T-helper 2 cell (primary cell): ENCODE results near the gene NSD2.

Experiments
- DNase-seq, 5 experiments: peaks; one replicate each; pipeline versions ENCODE4 v3.0.0 to v3.0.0-alpha.2; 2012 to 2022

Gene NSD2

DNA sequence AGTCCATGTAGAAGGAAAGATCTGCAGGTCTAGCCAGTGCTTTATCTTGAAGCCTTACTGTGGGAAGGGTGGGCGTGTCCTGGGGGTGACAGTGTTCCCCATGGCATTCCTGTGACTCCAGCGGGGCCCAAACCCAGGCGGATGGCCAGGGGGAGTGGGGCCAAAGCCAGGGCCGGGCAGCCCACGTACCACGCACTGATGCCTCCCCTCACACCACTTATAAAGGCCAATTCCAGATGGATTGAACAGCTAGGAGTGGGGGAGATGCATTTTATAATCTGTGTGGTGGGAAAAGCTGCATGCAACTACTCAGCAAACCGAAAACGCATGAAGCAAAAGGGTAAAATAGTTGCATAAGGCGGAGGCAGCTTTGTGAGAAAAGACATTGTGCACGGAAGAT is 101.2 kb downstream of the NSD2 start:
- DNase-seq: no peak

DNA sequence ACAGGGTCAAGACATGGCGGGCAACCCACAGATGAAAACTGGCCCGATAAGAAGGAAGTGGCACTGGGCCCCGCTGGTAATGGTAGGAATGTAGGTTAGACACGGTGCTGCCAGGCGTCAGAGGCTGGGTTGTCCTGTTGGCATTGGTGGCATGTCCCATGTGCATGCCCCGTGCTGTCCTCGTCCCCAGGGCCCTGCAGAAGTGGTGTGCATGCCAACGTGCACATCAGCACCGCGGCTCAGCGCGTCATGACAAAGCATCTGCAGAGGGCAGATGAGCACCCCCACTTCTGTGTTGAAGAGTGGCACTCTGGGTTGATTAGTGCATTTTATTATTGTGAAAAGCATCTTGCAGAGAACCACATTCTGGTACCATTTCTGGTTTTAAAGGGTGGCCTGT is 102.0 kb downstream of the NSD2 start:
- no peak for DNase-seq

DNA sequence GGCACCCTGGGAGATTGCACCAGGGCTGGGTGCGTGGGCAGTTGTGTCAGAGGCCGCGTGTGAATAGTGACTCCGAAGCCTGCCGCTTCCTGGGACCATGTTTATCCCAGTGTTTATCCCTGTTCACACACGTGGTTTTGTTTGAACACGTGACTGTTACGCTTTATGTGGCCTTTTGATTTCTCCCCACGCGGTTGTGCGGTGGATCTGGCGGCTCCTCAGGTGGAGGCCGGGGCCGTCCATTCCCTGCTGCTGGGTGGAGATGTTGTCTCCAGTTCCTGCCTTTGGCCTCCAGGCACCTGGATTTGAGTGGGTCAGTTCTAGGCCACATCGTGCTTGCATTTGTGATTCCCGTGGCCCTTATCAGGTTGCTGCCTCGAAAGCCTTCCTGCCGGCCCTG is 102.5 kb downstream of the NSD2 start:
- no peak for DNase-seq

DNA sequence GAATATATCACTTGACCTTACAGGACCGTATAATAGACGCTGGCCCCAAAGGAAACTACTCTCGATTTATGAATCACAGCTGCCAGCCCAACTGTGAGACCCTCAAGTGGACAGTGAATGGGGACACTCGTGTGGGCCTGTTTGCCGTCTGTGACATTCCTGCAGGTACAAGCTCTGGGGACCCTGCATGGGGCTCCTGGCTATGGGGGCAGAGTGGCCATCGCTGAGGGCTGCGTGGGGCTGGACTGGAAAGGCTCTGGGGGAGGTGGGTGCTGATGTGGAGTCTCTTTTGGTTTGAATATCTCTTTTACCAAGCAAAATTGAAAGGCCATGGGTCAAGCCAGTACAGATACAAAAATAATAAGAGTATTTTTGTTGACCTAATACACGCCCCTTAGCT is 103.6 kb downstream of the NSD2 start:
- no peak for DNase-seq

DNA sequence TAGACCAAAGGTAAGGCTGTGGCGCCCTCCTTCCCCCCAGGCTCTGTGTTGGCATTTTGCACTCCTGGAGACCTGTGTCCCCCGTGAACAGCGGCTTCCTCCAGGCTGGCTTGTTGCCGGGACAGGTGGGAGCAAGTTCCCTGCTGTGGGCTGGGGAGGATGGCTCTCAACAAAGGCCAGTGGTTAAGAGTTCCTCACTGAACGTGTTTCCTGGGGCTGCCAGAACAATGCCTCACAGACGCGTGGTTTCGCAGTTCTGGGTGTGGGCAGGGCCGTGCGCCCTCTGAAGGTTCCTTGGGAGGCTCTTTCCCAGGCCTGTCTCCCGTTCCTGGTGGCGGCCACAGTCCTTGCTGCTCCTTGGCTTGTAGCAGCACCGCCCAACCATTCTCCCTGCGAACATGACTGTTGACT is 104.2 kb downstream of the NSD2 start:
- no peak for DNase-seq

DNA sequence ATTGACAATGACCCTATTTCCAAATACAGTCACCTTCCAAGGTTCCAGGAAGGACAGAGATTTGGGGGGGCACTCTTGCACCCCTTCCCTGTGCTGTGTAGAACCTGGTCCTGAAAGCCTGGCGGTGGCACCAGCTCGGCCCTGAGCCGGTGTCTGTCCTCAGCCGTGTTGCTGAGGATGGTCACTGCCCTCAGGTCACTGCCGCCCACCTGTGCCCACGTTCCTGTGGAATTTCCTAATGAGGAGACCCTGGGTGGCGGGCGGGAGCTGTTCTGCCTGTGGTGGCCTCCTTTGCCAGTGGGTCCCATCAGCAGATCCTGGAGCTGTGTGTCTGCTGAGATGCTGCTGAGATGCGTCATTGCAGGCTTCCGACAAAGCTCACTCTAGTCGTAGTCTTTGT is 104.7 kb downstream of the NSD2 start:
- no peak for DNase-seq

DNA sequence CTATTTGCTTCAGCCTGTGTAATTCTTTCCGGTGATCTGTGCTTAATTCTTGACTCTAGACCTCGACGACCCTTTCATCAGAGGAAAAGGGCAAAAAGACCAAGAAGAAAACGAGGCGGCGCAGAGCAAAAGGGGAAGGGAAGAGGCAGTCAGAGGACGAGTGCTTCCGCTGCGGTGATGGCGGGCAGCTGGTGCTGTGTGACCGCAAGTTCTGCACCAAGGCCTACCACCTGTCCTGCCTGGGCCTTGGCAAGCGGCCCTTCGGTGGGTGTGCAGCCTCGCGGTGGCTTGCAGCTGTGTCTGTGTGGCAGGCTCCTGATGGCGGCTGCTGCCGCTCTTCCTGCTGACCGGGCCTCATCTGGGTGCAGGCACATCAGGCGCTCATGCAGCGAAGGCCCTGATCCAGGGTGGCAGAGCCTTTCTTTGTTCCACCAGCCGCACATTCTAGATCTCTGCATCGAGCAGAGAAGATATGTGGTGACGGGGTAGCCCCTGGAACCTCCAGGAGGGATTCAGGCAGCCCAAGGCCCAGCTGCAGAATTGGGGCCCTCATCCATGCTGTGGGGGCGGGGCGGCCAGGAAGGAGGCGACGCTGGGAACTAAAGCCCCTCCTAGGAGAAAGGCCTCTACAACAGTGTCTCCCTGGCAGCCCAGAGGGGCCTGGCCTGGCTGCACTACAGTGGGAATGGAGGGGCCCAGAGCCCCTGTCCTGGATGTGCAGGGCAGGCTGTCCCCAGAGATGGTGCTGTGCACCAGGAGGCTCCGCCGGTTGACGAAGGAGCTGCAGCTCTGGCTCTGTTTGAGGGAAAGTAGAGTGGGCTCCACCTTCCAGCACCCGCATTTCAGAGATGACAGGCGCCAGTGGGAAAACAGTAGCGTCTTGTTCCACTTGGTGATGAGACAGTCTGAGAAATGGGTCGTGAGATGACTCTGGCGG is 105.5 kb downstream of the NSD2 start:
- DNase-seq: no peak

DNA sequence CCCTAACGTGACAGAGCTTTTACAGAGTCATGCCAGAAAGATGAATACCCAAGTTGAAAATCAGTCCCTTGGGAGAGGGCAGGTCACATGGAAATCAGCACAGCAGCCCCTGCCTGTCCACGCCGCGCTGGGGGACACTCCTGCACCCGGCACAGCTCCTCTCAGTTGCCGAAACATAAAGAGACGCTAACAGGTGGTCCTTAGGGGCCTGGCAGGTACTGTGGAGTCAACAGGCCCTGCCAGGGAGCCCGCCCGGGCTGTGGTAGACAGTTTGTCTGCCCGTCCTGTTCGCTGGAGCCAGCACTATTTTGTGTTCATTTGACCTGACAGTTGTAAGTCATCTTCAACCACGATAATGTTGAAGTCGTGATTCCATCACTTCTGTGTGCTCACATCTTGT is 107.0 kb downstream of the NSD2 start:
- DNase-seq: no peak

DNA sequence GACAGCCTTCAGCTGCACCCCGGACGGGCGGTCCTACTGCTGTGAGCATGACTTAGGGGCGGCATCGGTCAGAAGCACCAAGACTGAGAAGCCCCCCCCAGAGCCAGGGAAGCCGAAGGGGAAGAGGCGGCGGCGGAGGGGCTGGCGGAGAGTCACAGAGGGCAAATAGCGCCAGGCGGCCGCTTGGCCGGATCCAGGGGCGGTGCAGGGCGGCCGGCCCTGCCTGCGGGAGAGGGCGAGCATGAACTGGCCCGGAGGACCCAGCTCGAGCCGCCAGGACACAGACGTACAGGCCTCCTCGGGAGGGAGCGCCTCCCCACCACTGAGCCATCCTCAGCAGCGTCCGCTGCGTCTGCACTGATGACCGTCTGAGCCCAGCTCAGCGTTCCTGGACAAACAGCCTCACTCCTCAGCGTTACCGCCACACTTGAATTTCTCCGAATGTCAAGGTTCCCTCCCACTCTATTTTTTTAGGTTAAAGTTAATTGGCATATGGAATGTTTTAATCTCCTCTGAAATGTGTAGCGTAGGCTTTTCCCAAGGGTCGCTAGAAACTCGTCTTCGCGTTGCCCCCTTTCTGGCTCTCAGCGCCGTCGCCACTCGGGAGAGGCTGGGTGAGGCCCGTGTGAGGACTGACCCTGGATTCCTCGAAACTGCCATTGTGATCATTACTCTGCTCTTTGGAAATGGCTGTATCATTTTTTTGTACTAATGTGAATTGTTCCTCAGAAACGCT is 107.7 kb downstream of the NSD2 start:
- DNase-seq: no peak

DNA sequence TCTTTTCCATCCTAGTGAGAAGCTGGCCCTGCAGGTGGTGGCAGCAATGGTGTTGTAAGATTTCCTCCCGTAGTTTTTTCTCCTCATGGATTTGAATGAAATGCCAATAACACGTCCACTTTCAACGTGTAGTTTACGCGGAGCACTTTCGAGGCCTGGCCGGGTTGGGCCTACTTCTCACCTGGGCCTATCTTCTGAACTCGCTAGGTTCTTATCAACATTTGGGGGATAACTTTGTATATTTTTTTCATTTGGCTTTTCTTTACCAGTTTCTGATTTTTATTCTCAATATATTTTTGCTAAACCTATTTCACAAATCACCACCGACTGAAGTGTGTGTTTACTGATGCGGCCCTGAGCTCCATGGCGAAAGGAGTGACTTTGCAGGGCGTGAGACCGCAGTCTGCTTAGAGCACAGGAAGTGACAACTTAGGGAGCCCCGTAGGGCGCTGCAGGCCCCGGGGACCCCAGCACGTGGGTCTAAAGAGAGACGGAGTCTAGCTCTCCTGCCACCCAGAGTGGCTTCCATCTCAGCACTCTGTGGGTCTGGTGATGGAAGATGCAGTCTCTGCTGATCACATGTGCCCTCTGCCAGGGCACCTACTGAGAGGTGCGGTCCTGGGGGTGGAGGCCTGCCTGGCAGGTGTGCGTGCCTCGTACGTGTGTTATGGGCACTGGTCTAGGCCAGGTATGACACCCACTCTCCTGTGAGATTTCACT is 108.4 kb downstream of the NSD2 start:
- DNase-seq: no peak

DNA sequence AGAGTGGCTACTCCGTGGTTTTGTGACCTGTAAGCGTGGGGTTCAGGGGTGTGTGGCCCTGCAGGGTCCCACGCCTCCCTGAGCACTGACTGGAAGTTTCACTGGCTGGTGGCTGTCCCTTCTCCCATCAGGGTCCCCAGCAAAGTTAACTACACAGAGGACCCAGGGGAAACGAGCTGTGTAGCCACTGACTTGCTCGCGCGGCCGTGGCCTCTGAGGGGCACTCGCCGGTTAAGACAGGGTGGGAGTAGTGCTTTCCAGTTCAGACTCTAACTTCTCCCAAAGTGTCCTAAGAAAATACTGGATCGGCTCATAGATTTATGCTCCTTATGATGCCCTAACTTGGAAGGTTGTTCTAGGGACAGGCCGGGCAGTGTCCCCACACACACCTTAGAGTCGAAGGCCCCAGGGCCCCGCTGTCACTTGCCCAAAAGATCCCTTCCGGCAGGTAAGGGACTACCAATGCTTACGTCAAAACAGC is 109.4 kb downstream of the NSD2 start:
- no peak for DNase-seq

DNA sequence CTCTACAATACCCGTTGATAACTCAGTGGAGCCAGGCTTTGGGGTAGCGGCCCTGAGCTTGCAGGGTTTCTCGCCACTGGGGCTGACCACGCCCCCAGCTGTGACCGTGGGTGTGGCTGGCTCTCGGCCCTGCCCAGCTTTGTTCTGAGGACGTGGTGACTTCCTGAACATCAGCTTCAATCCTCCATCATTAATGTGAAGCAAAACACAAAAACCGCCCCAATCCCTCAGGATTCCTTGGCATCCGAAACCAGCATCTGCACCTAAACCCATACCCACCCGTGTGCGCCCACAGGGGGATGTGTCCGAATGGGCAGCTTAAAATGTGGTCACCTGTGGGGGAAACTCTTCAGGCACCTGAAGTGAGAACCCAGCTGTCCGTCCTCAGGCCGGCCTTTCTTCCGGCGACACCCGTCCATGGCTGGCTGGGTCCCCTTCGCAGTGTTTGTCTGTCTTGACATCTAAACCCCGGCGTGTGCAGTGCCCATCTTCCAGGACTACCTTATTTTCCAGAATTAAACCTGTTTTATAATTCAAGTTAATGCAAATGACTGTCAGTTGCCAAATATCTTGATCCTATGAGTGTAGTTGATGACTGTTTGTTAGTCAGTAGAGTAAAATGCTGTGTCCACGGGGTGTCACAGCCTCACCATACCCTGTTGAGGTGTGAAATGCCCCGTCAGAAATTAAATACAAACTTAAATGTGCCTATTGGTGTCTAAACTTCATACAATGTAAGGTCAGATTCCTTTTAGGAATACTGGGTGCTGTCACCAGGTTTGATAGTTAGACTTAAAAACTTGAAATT is 110.3 kb downstream of the NSD2 start:
- no peak for DNase-seq

DNA sequence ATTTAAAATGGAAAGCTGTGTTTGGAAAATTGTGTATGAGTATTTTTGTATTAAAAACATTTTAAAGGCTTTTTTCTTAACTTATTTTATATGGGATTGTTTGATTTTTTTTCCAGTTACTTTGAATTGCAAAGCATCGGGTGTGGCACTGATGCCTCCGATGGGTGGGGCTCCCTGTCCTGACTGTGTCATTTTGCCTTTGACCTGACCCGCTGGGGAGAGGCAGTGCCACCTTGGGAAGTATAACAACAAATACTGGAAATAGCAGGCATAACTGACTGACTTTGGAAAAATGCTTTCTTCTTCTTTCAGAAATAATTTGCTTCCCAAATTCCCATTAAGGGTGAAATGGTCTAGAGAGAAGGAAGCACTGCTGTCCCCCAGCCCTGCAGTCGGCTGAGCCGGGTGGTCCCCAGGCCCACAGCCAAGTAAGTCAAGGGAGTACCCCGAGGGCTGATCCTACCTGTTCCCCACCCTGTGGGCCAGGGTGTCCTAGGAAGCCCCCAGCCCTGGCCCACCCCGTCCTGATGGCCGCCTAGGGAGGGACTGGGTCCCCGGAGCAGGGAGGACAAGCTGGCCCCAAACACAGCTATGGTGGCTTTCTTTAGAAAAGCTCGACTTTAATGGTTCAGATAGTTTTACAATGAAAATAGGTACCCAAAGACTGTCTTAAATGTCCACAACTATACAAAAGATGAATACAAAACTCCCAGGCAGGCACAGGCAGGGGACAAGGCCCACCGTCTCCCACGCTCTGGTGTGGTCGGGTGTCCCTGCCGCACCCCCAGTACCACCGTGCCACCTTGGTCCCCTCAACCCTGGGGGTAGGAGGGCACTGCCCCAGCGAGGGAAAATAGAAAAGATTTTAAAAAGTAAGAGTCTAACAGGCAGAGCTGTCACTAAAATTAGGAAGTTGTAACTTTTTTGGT is 111.2 kb downstream of the NSD2 start:
- no peak for DNase-seq

DNA sequence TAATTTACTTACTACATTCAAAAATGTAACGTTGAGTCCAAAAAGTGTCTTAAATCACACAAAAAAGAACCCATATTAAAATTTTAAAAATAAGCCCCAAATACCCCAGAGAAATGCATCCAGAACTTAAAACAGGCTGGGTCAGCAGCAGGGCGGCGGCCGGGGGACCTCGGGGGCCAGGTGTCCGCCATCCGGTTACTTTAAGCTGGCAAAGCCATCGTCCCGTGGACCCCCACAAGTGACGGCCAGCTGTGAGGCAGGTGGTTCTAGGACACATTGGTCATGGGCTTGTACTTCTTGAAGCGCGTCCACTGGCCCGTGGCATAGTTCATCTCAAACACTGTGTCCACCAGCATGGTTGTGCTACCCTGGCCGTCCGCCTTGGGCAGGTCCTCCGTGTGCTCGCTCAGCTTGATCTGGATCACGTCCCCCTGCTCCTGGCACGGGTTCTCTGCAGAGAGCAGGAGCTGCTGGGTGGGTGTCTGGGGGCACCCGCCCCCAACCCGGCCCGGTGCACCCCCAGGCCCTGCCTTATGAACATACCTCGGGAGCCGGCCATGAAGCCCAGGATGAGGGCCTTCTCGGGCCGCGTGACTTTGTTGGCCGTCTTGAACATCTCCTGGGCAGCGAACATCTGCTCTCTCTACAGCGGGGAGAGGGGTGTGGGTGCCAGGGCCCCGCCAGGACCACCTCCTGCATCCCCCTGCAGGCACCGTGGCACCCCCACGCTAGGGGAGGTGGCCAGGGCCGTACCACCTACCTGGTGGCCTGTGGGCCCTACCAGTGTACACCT is 112.1 kb downstream of the NSD2 start:
- DNase-seq: no peak

DNA sequence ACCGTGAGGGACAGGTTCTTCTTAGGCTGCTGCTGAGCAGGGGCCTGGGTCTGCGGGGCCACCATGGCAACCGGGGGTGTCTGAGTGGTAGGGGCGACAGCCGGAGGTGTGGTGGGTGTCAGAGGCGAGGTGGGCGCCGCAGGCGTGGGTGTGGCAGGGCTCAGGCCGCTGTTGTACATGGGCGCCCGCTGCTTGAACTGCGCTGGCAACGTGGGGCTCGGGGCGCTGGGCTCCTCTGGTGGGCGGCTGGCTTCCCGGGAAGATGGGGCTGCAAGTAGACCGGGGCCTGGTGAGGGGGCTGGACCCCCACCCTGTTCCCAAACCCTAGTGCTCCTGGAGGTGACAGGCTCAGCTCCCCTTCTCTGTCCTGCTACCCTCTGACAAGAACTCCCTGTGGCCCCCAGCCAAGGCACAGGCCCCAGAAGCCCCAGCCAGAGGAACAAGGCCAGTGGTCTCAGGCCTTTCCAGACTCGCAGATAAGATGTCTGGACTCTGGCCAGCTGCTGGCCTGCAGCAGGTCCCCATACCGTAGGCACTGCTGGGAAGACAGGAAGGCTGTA is 112.7 kb downstream of the NSD2 start:
- no peak for DNase-seq

DNA sequence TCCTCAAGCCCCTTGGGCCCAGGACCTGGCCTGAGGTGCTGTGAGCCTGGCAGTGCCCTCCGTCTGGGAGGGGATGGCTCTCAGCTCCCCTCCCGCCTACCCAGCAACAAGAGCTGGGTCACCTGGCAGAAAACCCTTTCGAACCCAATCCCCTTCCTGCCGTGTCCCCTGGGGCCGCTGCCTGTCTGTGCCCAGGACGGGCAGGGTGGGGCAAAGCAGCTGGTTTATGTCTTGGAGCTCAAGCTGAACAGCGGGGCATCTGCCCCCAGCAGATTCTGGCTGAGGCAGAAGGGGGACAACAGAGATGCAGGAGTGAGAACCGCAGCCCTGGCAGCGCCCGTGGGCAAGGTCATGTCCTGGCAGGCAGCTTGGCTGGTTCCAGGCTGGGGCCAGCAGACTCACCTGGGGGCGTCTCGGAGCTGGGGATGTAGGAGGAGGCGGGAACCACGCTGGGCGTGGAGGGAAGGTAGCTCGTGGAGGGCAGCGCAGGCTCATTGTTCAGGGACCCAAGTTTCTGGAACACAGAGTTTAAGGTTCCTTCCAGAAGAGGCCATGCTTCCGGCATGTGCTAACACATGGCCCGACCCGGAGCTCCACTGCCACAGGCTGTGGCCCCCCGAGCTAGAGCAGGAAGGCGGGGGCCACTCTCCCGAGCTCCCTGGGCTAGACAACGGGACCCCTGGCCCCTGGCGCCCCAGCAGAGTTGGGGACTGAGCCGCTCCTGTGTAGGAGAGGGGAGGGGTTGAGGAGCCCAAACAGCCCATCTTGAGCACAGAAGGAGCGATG is 113.4 kb downstream of the NSD2 start:
- no peak for DNase-seq

DNA sequence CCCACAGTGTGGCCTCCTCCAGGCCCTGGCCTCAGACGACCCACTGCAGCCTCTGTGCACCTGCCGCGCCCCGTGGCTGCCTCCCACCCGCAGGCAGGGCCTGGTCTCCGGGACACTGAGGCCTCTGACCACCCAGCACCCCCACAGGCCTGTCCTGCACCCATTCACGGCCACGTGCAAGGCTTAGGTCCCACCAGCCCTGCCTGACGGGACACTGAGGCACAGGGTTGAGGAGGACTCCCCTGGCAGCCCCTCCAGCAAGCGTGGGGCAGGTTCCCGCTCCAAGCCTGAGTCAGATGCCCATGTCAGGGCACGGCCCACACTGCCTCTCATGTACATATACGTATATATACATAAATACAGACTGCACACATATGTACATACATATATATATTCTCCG is 114.1 kb downstream of the NSD2 start:
- no peak for DNase-seq

DNA sequence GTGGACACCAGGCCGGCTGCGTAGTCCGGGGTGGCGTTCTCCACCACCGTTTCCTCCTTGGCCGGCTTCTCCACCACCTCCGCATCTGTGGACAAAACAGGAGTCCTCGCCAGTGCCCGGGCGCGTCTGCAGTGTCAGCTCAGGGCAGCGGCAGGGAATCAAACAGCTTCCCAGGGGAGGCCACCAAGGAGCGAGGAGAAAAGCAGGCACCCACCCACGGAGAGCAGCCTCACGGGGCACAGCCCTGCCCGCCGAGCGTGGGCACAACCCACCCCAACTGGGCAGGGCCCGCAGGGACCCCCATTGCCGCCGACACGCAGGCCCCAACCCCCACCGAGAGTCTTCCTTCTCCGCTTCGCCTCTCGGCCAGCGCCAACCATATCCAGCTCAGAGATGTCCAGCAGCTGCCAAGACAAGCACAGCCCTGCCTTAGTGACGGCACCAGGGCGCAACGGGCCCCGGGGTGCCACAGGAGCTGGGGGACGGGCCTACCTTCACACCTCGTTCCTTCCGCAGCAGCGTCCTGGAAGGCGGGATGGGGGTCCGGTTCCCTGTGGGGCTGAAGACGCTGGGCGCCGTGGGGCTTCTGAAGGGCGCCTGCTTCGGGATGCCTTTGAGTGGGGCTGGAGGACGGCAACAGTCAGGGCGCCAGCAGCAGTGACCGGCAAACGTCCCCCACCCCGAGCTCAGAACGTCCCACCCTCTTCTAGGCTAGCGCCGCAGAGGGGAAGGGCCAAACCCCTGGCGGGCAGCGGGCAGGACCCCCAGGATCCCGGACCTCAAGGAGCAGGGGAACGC is 114.8 kb downstream of the NSD2 start:
- DNase-seq: no peak
